Pulmonary artery endothelial cell (primary cell): Measurements from ENCODE around the gene IL3. TPM values are rescaled to one million over a fixed set of nuclear protein-coding genes. Genes with fewer than 3 reads are reported as not detected.

Source experiments
- DNase-seq: peaks from one replicate; pipeline ENCODE4 v3.0.0-alpha.2; 2011; ENCODE audit warnings: low read depth, low spot score
- total RNA-seq: library from RNA; depleted of rRNA; stranded (reverse); fragments of >200 nt; gene quantifications from 2 replicates; pipeline ENCODE4 v1.2.3, GENCODE V29; 2014

The IL3 gene
- total RNA-seq, result not detected in 2 replicates

- no peak for DNase-seq
Observed at GRCh38 chr5:132060501-132061161, at the start of gene IL3. IL3 (plus strand) TSS chr5:132060655; CDS start chr5:132060707, 52 bp downstream.

GRCh38 chr5:132010989-132011621 is 49.4 kb upstream of the IL3 start:
- DNase-seq, result no peak

- DNase-seq, result no peak
Observed at GRCh38 chr5:132011622-132012343, 48.7 kb upstream of the IL3 start, which contains the start of gene ACSL6. ACSL6 (minus strand) TSS chr5:132011658; CDS start chr5:132011553, 105 bp downstream.

- peak; percentile 29 for DNase-seq
Observed at GRCh38 chr5:132012371-132013005, 48.0 kb upstream of the IL3 start.

- DNase-seq, result no peak
Observed at GRCh38 chr5:132013006-132013689, 47.3 kb upstream of the IL3 start.

- no peak for DNase-seq
Observed at GRCh38 chr5:132013711-132014110, 46.7 kb upstream of the IL3 start.

- no peak for DNase-seq
Observed at GRCh38 chr5:132016721-132017250, 43.7 kb upstream of the IL3 start.

GRCh38 chr5:132017316-132017715 is 43.1 kb upstream of the IL3 start:
- DNase-seq, result no peak

- no peak for DNase-seq
Observed at GRCh38 chr5:132017738-132018625, 42.5 kb upstream of the IL3 start.

- no peak for DNase-seq
Observed at GRCh38 chr5:132019337-132019736, 41.1 kb upstream of the IL3 start.

GRCh38 chr5:132019857-132020555 is 40.4 kb upstream of the IL3 start:
- no peak for DNase-seq

- DNase-seq, result no peak
Observed at GRCh38 chr5:132020568-132021339, 39.7 kb upstream of the IL3 start.

GRCh38 chr5:132021654-132022053 is 38.8 kb upstream of the IL3 start:
- no peak for DNase-seq

GRCh38 chr5:132022737-132023136 is 37.7 kb upstream of the IL3 start:
- DNase-seq, result no peak

GRCh38 chr5:132023258-132024116 is 37.0 kb upstream of the IL3 start:
- DNase-seq, result no peak

- no peak for DNase-seq
Observed at GRCh38 chr5:132024117-132024435, 36.4 kb upstream of the IL3 start.

GRCh38 chr5:132024789-132025402 is 35.6 kb upstream of the IL3 start:
- DNase-seq, result no peak
